ENCODE data around the gene UBE4B. TPM values are rescaled to one million over a fixed set of nuclear protein-coding genes. Genes with fewer than 3 reads are reported as not detected.
A peak's percentile ranks its signal among the peaks of the same experiment; 100 is the strongest.
"Not testable (repeated sequence)": the region's sequence is repeated elsewhere in the genome, so short reads cannot be mapped to it uniquely, and the experiment has no call there.

The UBE4B gene
- total and polyA plus RNA-seq, 2 experiments from 2014 or later, result 14.3 to 27.6 TPM

GRCh38 chr1:10106241-10106640, 73.5 kb downstream of the UBE4B start:
- Histone ChIP-seq H2AFZ (no peak overlapping the region), H3K27ac (no peak overlapping the region), H3K4me1 (ENCODE audit: insufficient read depth) (peaks cover 19% of the 10 kb centered on the region), H3K36me3 (ENCODE audit: low read depth) (peaks cover 22% of the 10 kb centered on the region; the same call in 1 of the 2 replicates), H3K4me3 (no peak overlapping the region), H3K79me2 (ENCODE audit: insufficient read depth) (peaks cover 13% of the 10 kb centered on the region), H4K20me1 (ENCODE audit: insufficient read depth) (0 out of 2 replicates have a peak, but pooled peaks cover 4% of the 10 kb centered on the region), H3K9me3 (ENCODE audit: low read depth) (no peaks in the 10 kb centered on the region), H3K4me2 (ENCODE audit: unreplicated experiment) (no peak overlapping the region), H3K9ac (no peak overlapping the region), H3K9me2 (ENCODE audit: insufficient read depth) (no peaks in the 10 kb centered on the region), H3F3A (ENCODE audit: insufficient read depth) (peaks cover 18% of the 10 kb centered on the region), H3K27me3 (replicated peaks; ENCODE audit: insufficient read depth) (no peaks in the 10 kb centered on the region)
- no peak for DNase-seq
- TF ChIP-seq EZH2phosphoT487 (IDR thresholded peaks at IDR 0.05; ENCODE audit: insufficient read depth, low read depth) (no peak), EZH2 (IDR thresholded peaks at IDR 0.05; ENCODE audit: insufficient read depth, poor library complexity, severe bottlenecking) (no peak)
- 97 to 98% methylated on average over 14 to 17 of the region's 17 CpGs for WGBS, 2 experiments (ENCODE audit: low coverage in 1 of 2, low lambda C conversion rate in 2 of 2, missing lambda C conversion rate in 2 of 2)
- in situ Hi-C loops (cut with MboI), result no loop called here

GRCh38 chr1:10106756-10107475, 74.2 kb downstream of the UBE4B start:
- Histone ChIP-seq H3K4me2 (ENCODE audit: unreplicated experiment) (no peak overlapping the region), H3K9ac (no peak overlapping the region), H3K36me3 (ENCODE audit: low read depth) (peaks cover 22% of the 10 kb centered on the region; the same call in 1 of the 2 replicates), H3K79me2 (ENCODE audit: insufficient read depth) (peaks cover 13% of the 10 kb centered on the region), H3K9me3 (ENCODE audit: low read depth) (no peaks in the 10 kb centered on the region), H3K27ac (no peak overlapping the region), H4K20me1 (ENCODE audit: insufficient read depth) (0 out of 2 replicates have a peak, but pooled peaks cover 4% of the 10 kb centered on the region), H3K27me3 (replicated peaks; ENCODE audit: insufficient read depth) (no peaks in the 10 kb centered on the region), H2AFZ (no peak overlapping the region), H3F3A (ENCODE audit: insufficient read depth) (peaks cover 18% of the 10 kb centered on the region), H3K4me1 (ENCODE audit: insufficient read depth) (peaks cover 19% of the 10 kb centered on the region), H3K9me2 (ENCODE audit: insufficient read depth) (no peaks in the 10 kb centered on the region), H3K4me3 (no peak overlapping the region)
- in situ Hi-C loops (cut with MboI), result no loop called here
- DNase-seq, result no peak
- WGBS, 2 experiments (ENCODE audit: low coverage in 1 of 2, low lambda C conversion rate in 2 of 2, missing lambda C conversion rate in 2 of 2), result 96 to 99% methylated on average over 7 of the region's 7 CpGs
- TF ChIP-seq EZH2 (IDR thresholded peaks at IDR 0.05; ENCODE audit: insufficient read depth, poor library complexity, severe bottlenecking), result no peak
- TF ChIP-seq EZH2phosphoT487 (IDR thresholded peaks at IDR 0.05; ENCODE audit: insufficient read depth, low read depth), result no peak

GRCh38 chr1:10107476-10107847, 74.7 kb downstream of the UBE4B start:
- 87 to 91% methylated on average over 7 to 8 of the region's 8 CpGs for WGBS, 2 experiments (ENCODE audit: low coverage in 1 of 2, low lambda C conversion rate in 2 of 2, missing lambda C conversion rate in 2 of 2)
- Histone ChIP-seq H3F3A (ENCODE audit: insufficient read depth) (peaks cover 18% of the 10 kb centered on the region), H3K79me2 (ENCODE audit: insufficient read depth) (peaks cover 13% of the 10 kb centered on the region), H3K4me1 (ENCODE audit: insufficient read depth) (peaks cover 19% of the 10 kb centered on the region), H3K36me3 (ENCODE audit: low read depth) (peaks cover 22% of the 10 kb centered on the region; the same call in 1 of the 2 replicates), H3K27ac (peak overlapping the region; percentile 45)
- H4K20me1 ChIP-seq (ENCODE audit: insufficient read depth); DNase-seq; H3K4me2 ChIP-seq (ENCODE audit: unreplicated experiment); H3K27me3 ChIP-seq (replicated peaks; ENCODE audit: insufficient read depth); H3K9me2 ChIP-seq (ENCODE audit: insufficient read depth); H2AFZ ChIP-seq; H3K4me3 ChIP-seq; H3K9me3 ChIP-seq (ENCODE audit: low read depth); H3K9ac ChIP-seq; in situ Hi-C loops (cut with MboI): not testable (repeated sequence)

- H2AFZ ChIP-seq, result no peak overlapping the region
- peaks cover 19% of the 10 kb centered on the region for H3K4me1 ChIP-seq (ENCODE audit: insufficient read depth)
- H3K4me3 ChIP-seq, result peak overlapping the region; percentile 8; the same call in 1 of the 2 replicates
- peak; percentile 69 for DNase-seq
- peak overlapping the region; percentile 45 for H3K27ac ChIP-seq
- TF ChIP-seq EZH2 (IDR thresholded peaks at IDR 0.05; ENCODE audit: insufficient read depth, poor library complexity, severe bottlenecking) (no peak), EZH2phosphoT487 (IDR thresholded peaks at IDR 0.05; ENCODE audit: insufficient read depth, low read depth) (no peak)
- no peaks in the 10 kb centered on the region for H3K27me3 ChIP-seq (replicated peaks; ENCODE audit: insufficient read depth)
- H3K9ac ChIP-seq, result no peak overlapping the region
- peaks cover 22% of the 10 kb centered on the region; the same call in 1 of the 2 replicates for H3K36me3 ChIP-seq (ENCODE audit: low read depth)
- in situ Hi-C loops (cut with MboI), result no loop called here
- H3F3A ChIP-seq (ENCODE audit: insufficient read depth), result peaks cover 18% of the 10 kb centered on the region
- H4K20me1 ChIP-seq (ENCODE audit: insufficient read depth), result 0 out of 2 replicates have a peak, but pooled peaks cover 4% of the 10 kb centered on the region
- WGBS, 2 experiments (ENCODE audit: low coverage in 1 of 2, low lambda C conversion rate in 2 of 2, missing lambda C conversion rate in 2 of 2), result 44 to 48% methylated on average over 8 of the region's 8 CpGs
- H3K79me2 ChIP-seq (ENCODE audit: insufficient read depth), result peaks cover 13% of the 10 kb centered on the region
- H3K9me2 ChIP-seq (ENCODE audit: insufficient read depth), result no peaks in the 10 kb centered on the region
- H3K4me2 ChIP-seq (ENCODE audit: unreplicated experiment), result peak overlapping the region; percentile 77
- H3K9me3 ChIP-seq (ENCODE audit: low read depth), result no peaks in the 10 kb centered on the region
Observed at GRCh38 chr1:10108134-10108663, 75.4 kb downstream of the UBE4B start.

Data from GM23248 (cell line).